ENCODE results near the gene CD300LG.

Gene CD300LG

GRCh38 chr17:43878260-43879175 is 31.5 kb downstream of the CD300LG start:
- TF ChIP-seq FOXP2 (optimal IDR thresholded peaks at IDR 0.05; ENCODE audit: borderline replicate concordance, extremely low read depth, extremely low read length, insufficient read depth): peak; percentile 85
- no peak for TF ChIP-seq TAF1 (IDR thresholded peaks at IDR 0.05; ENCODE audit: borderline replicate concordance, insufficient read depth, low read length)
- TF ChIP-seq SIN3A (IDR thresholded peaks at IDR 0.05; ENCODE audit: borderline replicate concordance, insufficient read depth, low read length): no peak
- no peak for TF ChIP-seq REST (IDR thresholded peaks at IDR 0.05; ENCODE audit: insufficient read depth in 1 of 2, low read depth in 2 of 2, low read length in 2 of 2)

GRCh38 chr17:43879723-43880419 is 32.9 kb downstream of the CD300LG start:
- TF ChIP-seq REST (IDR thresholded peaks at IDR 0.05; ENCODE audit: insufficient read depth in 1 of 2, low read depth in 2 of 2, low read length in 2 of 2) (no peak), SIN3A (IDR thresholded peaks at IDR 0.05; ENCODE audit: borderline replicate concordance, insufficient read depth, low read length) (no peak), TAF1 (IDR thresholded peaks at IDR 0.05; ENCODE audit: borderline replicate concordance, insufficient read depth, low read length) (no peak)

- no peak for TF ChIP-seq TAF1 (IDR thresholded peaks at IDR 0.05; ENCODE audit: borderline replicate concordance, insufficient read depth, low read length)
- TF ChIP-seq FOXP2 (optimal IDR thresholded peaks at IDR 0.05; ENCODE audit: borderline replicate concordance, extremely low read depth, extremely low read length, insufficient read depth): no peak
- TF ChIP-seq REST (IDR thresholded peaks at IDR 0.05; ENCODE audit: insufficient read depth in 1 of 2, low read depth in 2 of 2, low read length in 2 of 2): no peak
- no peak for TF ChIP-seq POLR2AphosphoS5 (IDR thresholded peaks at IDR 0.05; ENCODE audit: low read depth, low read length)
- TF ChIP-seq SIN3A (IDR thresholded peaks at IDR 0.05; ENCODE audit: borderline replicate concordance, insufficient read depth, low read length): no peak
Measured at GRCh38 chr17:43880420-43880991, 33.5 kb downstream of the CD300LG start.

GRCh38 chr17:43881181-43881580 is 34.2 kb downstream of the CD300LG start:
- TF ChIP-seq REST (IDR thresholded peaks at IDR 0.05; ENCODE audit: insufficient read depth in 1 of 2, low read depth in 2 of 2, low read length in 2 of 2) (no peak), TAF1 (IDR thresholded peaks at IDR 0.05; ENCODE audit: borderline replicate concordance, insufficient read depth, low read length) (no peak), FOXP2 (optimal IDR thresholded peaks at IDR 0.05; ENCODE audit: borderline replicate concordance, extremely low read depth, extremely low read length, insufficient read depth) (no peak), SIN3A (IDR thresholded peaks at IDR 0.05; ENCODE audit: borderline replicate concordance, insufficient read depth, low read length) (no peak), POLR2AphosphoS5 (IDR thresholded peaks at IDR 0.05; ENCODE audit: low read depth, low read length) (no peak)

Measured in PFSK-1 (cell line).